Osteocyte (in vitro differentiated cells): ENCODE results near the gene PDZRN3. TPM values are rescaled to one million over a fixed set of nuclear protein-coding genes. Genes with fewer than 3 reads are reported as not detected.

Experiments
- DNase-seq: peaks from one replicate; pipeline ENCODE4 v3.0.0; 2021; ENCODE audit warnings: mixed read lengths; ENCODE audit not compliant: unreplicated experiment; ENCODE audit errors: extremely low spot score
- H3K27ac Mint-ChIP-seq: one replicate; pipeline ENCODE4 v1.8.0; 2021; ENCODE audit warnings: mild to moderate bottlenecking, mixed read lengths; ENCODE audit not compliant: unreplicated experiment
- H3K27me3 Mint-ChIP-seq: one replicate; pipeline ENCODE4 v1.8.0; 2021; ENCODE audit warnings: mixed read lengths; ENCODE audit not compliant: unreplicated experiment
- H3K36me3 Mint-ChIP-seq: one replicate; pipeline ENCODE4 v1.8.0; 2021; ENCODE audit warnings: mixed read lengths; ENCODE audit not compliant: unreplicated experiment
- H3K4me1 Mint-ChIP-seq: one replicate; pipeline ENCODE4 v1.8.0; 2021; ENCODE audit warnings: mixed read lengths; ENCODE audit not compliant: unreplicated experiment
- H3K4me3 Mint-ChIP-seq: one replicate; pipeline ENCODE4 v1.8.0; 2021; ENCODE audit warnings: mild to moderate bottlenecking, moderate library complexity, mixed read lengths; ENCODE audit not compliant: unreplicated experiment
- H3K9me3 Mint-ChIP-seq: one replicate; pipeline ENCODE4 v1.8.0; 2021; ENCODE audit warnings: mixed read lengths; ENCODE audit not compliant: unreplicated experiment
- total RNA-seq: library from RNA; stranded (reverse); gene quantifications from 2 replicates; pipeline ENCODE4 v1.2.1, GENCODE V29; 2021
- TF ChIP-seq, protein P1 (sequence below): fragments of 200-600 bp; sonication (generic); IDR thresholded peaks from 2 replicates; pipeline ENCODE4 v1.5.0; 2021; ENCODE audit warnings: antibody characterized with exemption, mild to moderate bottlenecking, moderate library complexity

PDZRN3 gene
- total RNA-seq, 1 donor from 2014 or later, result 34.1 TPM

DNA sequence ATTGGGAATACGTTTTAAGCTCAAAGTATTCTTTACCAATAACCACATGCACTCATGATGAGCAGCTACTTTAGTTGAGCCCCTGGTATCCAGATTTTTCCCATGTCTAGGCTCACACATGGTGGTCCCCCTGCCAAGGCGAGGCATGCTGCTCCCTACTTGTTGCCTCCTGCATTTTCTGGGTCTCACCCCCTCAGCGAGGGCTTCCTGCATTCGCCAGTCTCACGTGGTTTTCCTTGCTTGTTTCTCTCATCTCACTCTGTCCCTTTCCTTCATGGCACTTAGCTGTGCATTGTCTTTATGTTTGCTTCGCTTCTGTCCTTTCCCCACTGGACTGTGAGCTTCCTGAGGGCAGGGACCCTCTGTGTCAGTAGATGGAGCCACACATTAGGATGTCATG is 99.2 kb downstream of the PDZRN3 start:
- Mint-ChIP-seq H3K27ac (no peak overlapping the region), H3K27me3 (no peaks in the 10 kb centered on the region), H3K4me1 (peaks cover 9% of the 10 kb centered on the region), H3K9me3 (no peaks in the 10 kb centered on the region), H3K4me3 (no peak overlapping the region), H3K36me3 (peaks cover 4% of the 10 kb centered on the region)
- TF ChIP-seq, protein P1, sequence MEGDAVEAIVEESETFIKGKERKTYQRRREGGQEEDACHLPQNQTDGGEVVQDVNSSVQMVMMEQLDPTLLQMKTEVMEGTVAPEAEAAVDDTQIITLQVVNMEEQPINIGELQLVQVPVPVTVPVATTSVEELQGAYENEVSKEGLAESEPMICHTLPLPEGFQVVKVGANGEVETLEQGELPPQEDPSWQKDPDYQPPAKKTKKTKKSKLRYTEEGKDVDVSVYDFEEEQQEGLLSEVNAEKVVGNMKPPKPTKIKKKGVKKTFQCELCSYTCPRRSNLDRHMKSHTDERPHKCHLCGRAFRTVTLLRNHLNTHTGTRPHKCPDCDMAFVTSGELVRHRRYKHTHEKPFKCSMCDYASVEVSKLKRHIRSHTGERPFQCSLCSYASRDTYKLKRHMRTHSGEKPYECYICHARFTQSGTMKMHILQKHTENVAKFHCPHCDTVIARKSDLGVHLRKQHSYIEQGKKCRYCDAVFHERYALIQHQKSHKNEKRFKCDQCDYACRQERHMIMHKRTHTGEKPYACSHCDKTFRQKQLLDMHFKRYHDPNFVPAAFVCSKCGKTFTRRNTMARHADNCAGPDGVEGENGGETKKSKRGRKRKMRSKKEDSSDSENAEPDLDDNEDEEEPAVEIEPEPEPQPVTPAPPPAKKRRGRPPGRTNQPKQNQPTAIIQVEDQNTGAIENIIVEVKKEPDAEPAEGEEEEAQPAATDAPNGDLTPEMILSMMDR, result no peak
- no peak for DNase-seq

DNA sequence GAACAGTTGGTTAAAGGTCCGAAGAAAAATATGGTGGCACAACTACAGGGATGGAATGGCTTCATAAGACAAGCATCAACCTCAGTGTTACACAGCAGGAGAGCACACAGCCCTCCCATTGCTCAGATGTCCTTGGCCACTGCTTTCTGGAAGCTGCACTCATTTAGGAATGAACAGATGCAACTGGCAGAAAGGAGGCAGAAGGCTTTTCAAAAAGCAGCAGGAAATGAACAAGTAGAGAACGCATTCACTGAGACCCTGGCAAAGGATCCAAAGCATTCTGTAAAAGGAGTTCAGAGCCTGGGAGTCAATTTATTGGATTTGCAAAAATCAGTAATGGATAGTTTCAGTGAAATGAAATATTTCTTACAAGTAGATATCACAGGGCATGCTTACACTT is 101.1 kb downstream of the PDZRN3 start:
- no peak overlapping the region for H3K4me3 Mint-ChIP-seq
- H3K27me3 Mint-ChIP-seq, result no peaks in the 10 kb centered on the region
- H3K4me1 Mint-ChIP-seq, result no peaks in the 10 kb centered on the region
- no peak for DNase-seq
- H3K36me3 Mint-ChIP-seq, result peaks cover 4% of the 10 kb centered on the region
- TF ChIP-seq, protein P1, result no peak
- H3K9me3 Mint-ChIP-seq, result no peaks in the 10 kb centered on the region
- H3K27ac Mint-ChIP-seq, result no peak overlapping the region

DNA sequence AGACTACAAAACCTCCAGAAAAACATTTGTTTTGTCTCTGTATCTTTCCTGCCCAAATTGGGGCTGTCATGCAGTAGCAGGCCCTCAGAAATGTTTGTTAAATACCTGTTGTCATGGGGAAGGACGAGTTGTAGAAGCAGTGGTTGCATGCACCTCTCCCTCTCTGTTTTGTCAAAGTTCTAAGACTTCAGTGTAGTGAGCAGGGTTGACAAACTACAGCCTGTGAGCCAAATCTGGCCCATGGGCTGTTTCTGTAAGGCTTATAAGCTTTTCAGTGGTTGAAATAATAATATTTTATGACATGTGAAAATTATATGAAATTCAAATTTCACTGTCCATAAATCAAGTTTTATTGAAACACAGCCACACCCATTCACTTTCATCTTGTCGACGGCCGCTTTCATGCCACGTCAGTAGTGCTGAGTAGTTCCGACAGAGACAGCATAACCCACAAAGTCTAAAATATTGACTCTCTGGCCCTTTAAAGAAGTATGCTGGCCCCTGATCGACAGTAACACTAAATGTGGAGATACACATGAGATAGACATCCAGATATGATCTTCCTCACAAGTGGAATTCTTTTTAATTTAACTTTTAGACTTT is 102.9 kb downstream of the PDZRN3 start:
- Mint-ChIP-seq H3K27me3 (no peaks in the 10 kb centered on the region), H3K4me3 (no peak overlapping the region), H3K9me3 (no peaks in the 10 kb centered on the region), H3K4me1 (peaks cover 1% of the 10 kb centered on the region), H3K36me3 (peaks cover 7% of the 10 kb centered on the region), H3K27ac (no peak overlapping the region)
- TF ChIP-seq, protein P1, result no peak
- no peak for DNase-seq

DNA sequence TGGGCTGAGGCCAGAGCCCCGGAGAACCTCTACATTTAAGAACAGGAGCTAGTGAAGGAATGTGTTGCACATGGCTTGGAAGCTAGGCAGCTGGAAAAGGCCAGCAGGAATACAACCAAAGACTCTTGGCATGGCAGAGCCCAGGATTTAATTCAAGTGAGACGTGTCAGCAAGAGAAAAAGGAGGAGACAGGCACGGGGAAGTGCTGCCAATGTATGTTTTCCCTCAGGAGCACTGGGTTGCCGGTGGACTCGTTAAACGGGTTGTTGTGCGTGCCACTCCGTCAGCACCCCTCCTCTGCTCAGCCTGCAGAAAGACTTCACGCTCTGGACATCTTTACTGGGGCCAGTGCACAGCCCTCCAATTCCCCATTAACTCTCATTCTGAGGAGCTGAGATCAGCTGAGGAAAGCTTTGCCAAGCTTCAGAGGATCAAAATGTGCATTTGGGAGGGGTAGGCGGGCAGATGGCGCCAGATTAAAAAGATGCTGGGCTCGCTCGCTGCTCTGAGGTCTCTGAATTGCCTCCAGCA is 103.7 kb downstream of the PDZRN3 start:
- peaks cover 8% of the 10 kb centered on the region for H3K4me1 Mint-ChIP-seq
- H3K4me3 Mint-ChIP-seq, result no peak overlapping the region
- no peaks in the 10 kb centered on the region for H3K9me3 Mint-ChIP-seq
- H3K36me3 Mint-ChIP-seq, result peaks cover 7% of the 10 kb centered on the region
- no peak for DNase-seq
- H3K27ac Mint-ChIP-seq, result no peak overlapping the region
- no peaks in the 10 kb centered on the region for H3K27me3 Mint-ChIP-seq
- TF ChIP-seq, protein P1, result no peak

DNA sequence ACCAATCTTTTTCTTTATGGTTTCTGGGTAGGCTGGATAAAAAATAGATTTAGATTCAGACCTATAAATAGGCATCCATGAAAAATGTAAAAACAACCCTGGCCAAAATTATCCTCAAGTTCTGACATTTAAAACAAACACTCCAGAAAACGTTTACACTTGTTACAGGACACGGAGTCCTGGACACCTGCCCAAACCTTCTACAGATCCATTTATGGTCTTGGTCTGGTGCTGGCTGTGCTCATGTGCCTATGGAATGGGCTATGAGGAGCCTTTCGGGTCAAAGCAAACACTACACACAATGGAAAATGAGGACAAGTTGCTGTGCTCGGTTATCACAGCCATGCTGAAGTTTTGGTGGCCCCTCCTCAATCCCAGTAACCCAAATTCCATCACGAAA is 108.1 kb downstream of the PDZRN3 start:
- Mint-ChIP-seq H3K27ac (peak overlapping the region; percentile 31), H3K4me3 (no peak overlapping the region), H3K36me3 (peaks cover 3% of the 10 kb centered on the region), H3K27me3 (no peaks in the 10 kb centered on the region), H3K4me1 (peaks cover 25% of the 10 kb centered on the region), H3K9me3 (no peaks in the 10 kb centered on the region)
- TF ChIP-seq, protein P1, result no peak
- no peak for DNase-seq
